Measurements from ENCODE around the gene STK32C. TPM values are rescaled to one million over a fixed set of nuclear protein-coding genes. Genes with fewer than 3 reads are reported as not detected.
"Not testable (repeated sequence)": the region's sequence is repeated elsewhere in the genome, so short reads cannot be mapped to it uniquely, and the experiment has no call there.

STK32C gene
- total RNA-seq, 1 donor from 2014 or later, result 13.8 TPM

DNA sequence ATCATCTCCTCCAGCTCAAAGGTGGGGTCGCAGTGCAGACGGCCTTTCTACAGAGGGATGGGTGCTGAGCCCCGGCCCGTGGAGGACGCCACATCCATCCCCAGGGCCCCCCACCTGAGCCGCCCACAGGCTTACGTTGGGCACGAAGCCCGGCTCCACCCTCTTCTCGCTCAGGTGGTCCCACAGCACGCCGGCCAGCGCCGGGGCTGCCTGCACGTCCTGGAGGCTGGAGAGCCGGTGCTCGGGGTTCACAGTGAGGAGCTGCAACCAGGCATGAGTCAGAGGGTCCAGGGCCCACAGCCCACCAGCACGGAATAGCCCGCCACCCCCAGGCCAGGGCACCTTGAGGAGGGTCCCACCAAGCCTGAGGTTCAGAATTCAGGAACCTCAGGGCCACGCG is 85.0 kb downstream of the STK32C start:
- Mint-ChIP-seq H3K36me3 (ENCODE audit: low read depth) (peaks cover under 1% of the 10 kb centered on the region), H3K27me3 (no peaks in the 10 kb centered on the region), H3K4me3 (no peak overlapping the region), H3K9me3 (peaks cover 4% of the 10 kb centered on the region), H3K4me1 (peaks cover 2% of the 10 kb centered on the region), H3K27ac (no peak overlapping the region)
- intact Hi-C loops (cut with micrococcal nuclease), result loop anchor here (1.0 to 5.0 kb wide), 4 partner anchors 130 to 416 kb away; no protein-coding TSS in a partner anchor
- no peak for DNase-seq
- ChIA-PET POLR2A (no interaction called here), CTCF (no interaction called here)
- TF ChIP-seq, protein P1, sequence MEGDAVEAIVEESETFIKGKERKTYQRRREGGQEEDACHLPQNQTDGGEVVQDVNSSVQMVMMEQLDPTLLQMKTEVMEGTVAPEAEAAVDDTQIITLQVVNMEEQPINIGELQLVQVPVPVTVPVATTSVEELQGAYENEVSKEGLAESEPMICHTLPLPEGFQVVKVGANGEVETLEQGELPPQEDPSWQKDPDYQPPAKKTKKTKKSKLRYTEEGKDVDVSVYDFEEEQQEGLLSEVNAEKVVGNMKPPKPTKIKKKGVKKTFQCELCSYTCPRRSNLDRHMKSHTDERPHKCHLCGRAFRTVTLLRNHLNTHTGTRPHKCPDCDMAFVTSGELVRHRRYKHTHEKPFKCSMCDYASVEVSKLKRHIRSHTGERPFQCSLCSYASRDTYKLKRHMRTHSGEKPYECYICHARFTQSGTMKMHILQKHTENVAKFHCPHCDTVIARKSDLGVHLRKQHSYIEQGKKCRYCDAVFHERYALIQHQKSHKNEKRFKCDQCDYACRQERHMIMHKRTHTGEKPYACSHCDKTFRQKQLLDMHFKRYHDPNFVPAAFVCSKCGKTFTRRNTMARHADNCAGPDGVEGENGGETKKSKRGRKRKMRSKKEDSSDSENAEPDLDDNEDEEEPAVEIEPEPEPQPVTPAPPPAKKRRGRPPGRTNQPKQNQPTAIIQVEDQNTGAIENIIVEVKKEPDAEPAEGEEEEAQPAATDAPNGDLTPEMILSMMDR (IDR thresholded peaks at IDR 0.05), result no peak
- no peak for ATAC-seq (ENCODE audit: low read depth)

DNA sequence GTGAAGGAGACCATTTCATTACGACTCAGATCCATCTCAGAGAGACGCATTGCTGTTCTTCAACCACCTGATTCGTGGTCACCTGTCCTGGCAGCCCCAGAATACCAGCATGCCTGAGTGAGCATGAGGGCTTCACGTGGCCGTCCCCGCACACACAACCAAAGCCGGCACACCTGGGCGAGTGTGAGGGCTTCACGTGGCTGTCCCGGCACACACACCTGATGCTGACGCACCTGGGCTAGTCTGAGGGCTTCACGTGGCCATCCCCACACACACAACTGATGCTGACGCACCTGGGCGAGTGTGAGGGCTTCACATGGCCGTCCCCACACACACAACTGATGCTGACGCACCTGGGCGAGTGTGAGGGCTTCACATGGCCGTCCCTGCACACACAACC is 86.8 kb downstream of the STK32C start:
- H3K4me3 Mint-ChIP-seq; POLR2A ChIA-PET; H3K27me3 Mint-ChIP-seq; H3K4me1 Mint-ChIP-seq; DNase-seq; H3K27ac Mint-ChIP-seq; H3K36me3 Mint-ChIP-seq (ENCODE audit: low read depth); ATAC-seq (ENCODE audit: low read depth); CTCF ChIA-PET: not testable (repeated sequence)
- peaks cover 13% of the 10 kb centered on the region for H3K9me3 Mint-ChIP-seq
- intact Hi-C loops (cut with micrococcal nuclease), result loop anchor here (5.0 kb wide), 1 partner anchor 151 kb away; no protein-coding TSS in a partner anchor

DNA sequence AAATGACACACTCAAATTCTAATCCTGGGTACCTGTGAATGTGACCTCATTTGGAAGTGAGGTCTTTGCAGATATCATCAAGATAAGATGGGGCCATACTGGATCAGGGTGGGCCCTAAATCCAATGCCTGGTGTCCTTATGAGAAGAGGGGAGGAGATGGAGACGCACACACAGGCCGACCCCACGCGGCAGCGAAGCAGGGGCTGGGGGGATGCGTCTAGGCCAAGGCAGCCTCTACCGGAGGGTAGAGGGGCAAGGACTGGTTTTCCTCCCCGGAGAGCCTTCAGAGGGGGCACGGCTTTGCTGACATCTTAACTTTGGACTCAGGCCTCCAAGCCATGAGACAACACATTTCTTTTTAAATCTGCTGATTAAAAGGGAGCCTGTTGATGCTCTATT is 87.7 kb downstream of the STK32C start:
- Mint-ChIP-seq H3K9me3 (peaks cover 17% of the 10 kb centered on the region), H3K4me1 (peaks cover 2% of the 10 kb centered on the region), H3K4me3 (no peak overlapping the region), H3K36me3 (ENCODE audit: low read depth) (peaks cover 4% of the 10 kb centered on the region), H3K27ac (no peak overlapping the region), H3K27me3 (no peaks in the 10 kb centered on the region)
- intact Hi-C loops (cut with micrococcal nuclease), result loop anchor here (5.0 kb wide), 1 partner anchor 152 kb away; no protein-coding TSS in a partner anchor
- CTCF ChIA-PET, result no interaction called here
- TF ChIP-seq, protein P1 (IDR thresholded peaks at IDR 0.05), result no peak
- DNase-seq, result no peak
- no peak for ATAC-seq (ENCODE audit: low read depth)
- POLR2A ChIA-PET, result no interaction called here

DNA sequence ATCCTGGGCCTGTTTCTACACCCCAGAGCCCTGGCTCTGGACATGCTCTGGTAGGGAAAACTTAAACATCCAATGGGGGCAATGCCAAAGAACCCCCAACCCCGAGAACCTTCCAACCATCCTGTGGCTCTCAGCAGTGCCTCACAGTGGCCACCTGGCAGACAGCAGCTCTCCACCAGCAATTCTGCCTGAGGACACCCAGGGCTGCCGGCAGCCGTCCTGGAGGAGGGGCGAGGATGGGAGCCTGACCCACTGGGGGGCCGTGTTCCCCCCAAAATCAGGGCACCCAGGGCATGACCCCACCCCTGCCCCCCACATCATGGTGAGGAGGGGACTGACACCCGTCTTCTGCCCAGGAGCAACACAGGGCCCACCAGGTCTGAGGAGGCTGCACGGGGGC is 88.3 kb downstream of the STK32C start:
- intact Hi-C loops (cut with micrococcal nuclease), result no loop called here
- Mint-ChIP-seq H3K4me3 (no peak overlapping the region), H3K27me3 (no peaks in the 10 kb centered on the region), H3K27ac (no peak overlapping the region), H3K4me1 (peaks cover 2% of the 10 kb centered on the region), H3K36me3 (ENCODE audit: low read depth) (peaks cover 7% of the 10 kb centered on the region), H3K9me3 (peaks cover 19% of the 10 kb centered on the region)
- TF ChIP-seq, protein P1 (IDR thresholded peaks at IDR 0.05), result no peak
- ChIA-PET CTCF (no interaction called here), POLR2A (no interaction called here)
- ATAC-seq (ENCODE audit: low read depth) (no peak), DNase-seq (no peak)

DNA sequence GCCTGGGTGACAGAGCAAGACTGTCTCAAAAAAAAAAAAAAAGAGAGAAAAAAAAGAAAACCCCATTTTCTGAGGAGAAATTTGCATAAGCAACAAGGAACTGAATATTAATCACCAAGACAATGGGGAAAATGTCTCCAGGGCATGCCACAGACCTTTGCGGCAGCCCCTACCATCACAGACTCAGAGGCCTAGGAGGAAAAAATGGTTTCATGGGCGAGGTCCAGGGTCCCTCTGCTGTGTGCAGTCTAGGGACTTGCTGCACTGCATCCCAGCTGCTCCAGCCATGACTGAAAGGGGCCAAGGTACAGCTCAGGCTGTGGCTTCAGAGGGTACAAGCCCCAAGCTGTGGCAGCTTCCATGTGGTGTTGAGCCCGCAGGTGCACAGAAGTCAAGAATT is 91.3 kb downstream of the STK32C start:
- DNase-seq; intact Hi-C loops (cut with micrococcal nuclease); CTCF ChIA-PET; ATAC-seq (ENCODE audit: low read depth); POLR2A ChIA-PET; H3K4me3 Mint-ChIP-seq; H3K27me3 Mint-ChIP-seq; H3K4me1 Mint-ChIP-seq; H3K27ac Mint-ChIP-seq: not testable (repeated sequence)
- Mint-ChIP-seq H3K9me3 (peaks cover 29% of the 10 kb centered on the region), H3K36me3 (ENCODE audit: low read depth) (peaks cover 22% of the 10 kb centered on the region)

DNA sequence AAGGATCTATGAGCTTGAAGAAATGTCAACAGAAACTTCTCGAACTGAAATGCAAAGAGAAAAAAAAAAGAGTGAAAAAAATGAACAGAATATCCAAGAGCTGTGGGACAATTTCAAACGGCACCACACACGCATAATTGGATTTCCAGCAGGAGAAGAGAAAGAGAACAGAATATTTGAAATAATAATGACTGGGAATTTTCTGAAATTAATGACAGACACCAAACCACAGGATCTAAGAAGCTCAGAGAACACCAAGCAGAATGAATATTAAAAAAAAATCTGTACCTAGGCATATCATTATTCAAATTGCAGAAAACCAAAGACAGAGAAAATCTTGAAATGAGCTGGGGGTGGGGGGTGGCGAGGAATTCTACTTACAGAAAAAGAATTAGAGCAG is 93.8 kb downstream of the STK32C start:
- H3K27ac Mint-ChIP-seq, result no peak overlapping the region
- peaks cover 22% of the 10 kb centered on the region for H3K36me3 Mint-ChIP-seq (ENCODE audit: low read depth)
- intact Hi-C loops (cut with micrococcal nuclease), result no loop called here
- ATAC-seq (ENCODE audit: low read depth) (no peak), DNase-seq (no peak)
- peaks cover 26% of the 10 kb centered on the region for H3K9me3 Mint-ChIP-seq
- no peak overlapping the region for H3K4me3 Mint-ChIP-seq
- H3K4me1 Mint-ChIP-seq, result peaks cover 1% of the 10 kb centered on the region
- TF ChIP-seq, protein P1 (IDR thresholded peaks at IDR 0.05), result no peak
- ChIA-PET CTCF (no interaction called here), POLR2A (no interaction called here)
- no peaks in the 10 kb centered on the region for H3K27me3 Mint-ChIP-seq
